IMR-90 (cell line): Measurements from ENCODE around the gene GLMP. TPM values are rescaled to one million over a fixed set of nuclear protein-coding genes. Genes with fewer than 3 reads are reported as not detected.

Source experiments
- ATAC-seq: fragments of 200-7000 bp; cut with Tn5 transposase; 2 replicates; pipeline ENCODE4 v1.9.1; 2020; ENCODE audit warnings: low read depth, mild to moderate bottlenecking, moderate library complexity
- BruUV-seq: library from RNA; stranded (reverse); fragments of 400-500 nt; replicated peaks from 2 replicates; lab custom pipeline; 2021; lab: Mats Ljungman, UMichigan
- CTCF ChIA-PET: fragments of 300-600 bp; formaldehyde crosslinking; extraction: SDS; loops from one replicate; lab custom pipeline; 2021; ENCODE audit warnings: antibody characterized with exemption; lab: Yijun Ruan, JAX
- POLR2A ChIA-PET: fragments of 300-600 bp; sonication (Branson Sonifier 250); formaldehyde crosslinking; loops from one replicate; lab custom pipeline; 2022; ENCODE audit warnings: antibody characterized with exemption; ENCODE audit not compliant: unreplicated experiment; lab: Charles Lee
- DNase-seq: peaks from one replicate; pipeline ENCODE4 v3.0.0; 2013
- H2AFZ ChIP-seq: replicated peaks from 2 replicates; pipeline ENCODE3; 2013; ENCODE audit warnings: low read length, mild to moderate bottlenecking; ENCODE audit not compliant: poor library complexity
- H2AK5ac ChIP-seq: 2 replicates; pipeline ENCODE4 v1.6.1; 2013; ENCODE audit warnings: low read depth, low read length, inconsistent platforms
- H2AK9ac ChIP-seq: replicated peaks from 2 replicates; pipeline ENCODE3; 2013; ENCODE audit warnings: mild to moderate bottlenecking, low read depth, low read length, moderate library complexity; ENCODE audit not compliant: poor library complexity
- H2BK120ac ChIP-seq: 2 replicates; pipeline ENCODE4 v1.6.1; 2013; ENCODE audit warnings: low read depth, low read length, inconsistent platforms
- H2BK15ac ChIP-seq: 3 replicates; pipeline ENCODE4 v1.6.1; 2013; ENCODE audit warnings: low read depth, low read length, inconsistent platforms
- H2BK20ac ChIP-seq: 2 replicates; pipeline ENCODE4 v1.6.1; 2013; ENCODE audit warnings: low read depth, mild to moderate bottlenecking, inconsistent platforms, low read length, moderate library complexity
- H2BK5ac ChIP-seq: 2 replicates; pipeline ENCODE4 v1.6.1; 2013; ENCODE audit warnings: mild to moderate bottlenecking, low read depth, low read length, inconsistent platforms; ENCODE audit not compliant: poor library complexity, severe bottlenecking
- H3K14ac ChIP-seq: replicated peaks from 2 replicates; pipeline ENCODE4 v1.6.1; 2013; ENCODE audit warnings: low read depth, low read length, inconsistent platforms
- H3K18ac ChIP-seq: 2 replicates; pipeline ENCODE4 v1.6.1; 2013; ENCODE audit warnings: low read depth, low read length, control low read depth
- H3K23ac ChIP-seq: 2 replicates; pipeline ENCODE4 v1.6.1; 2013; ENCODE audit warnings: low read depth, low read length, inconsistent platforms
- H3K27ac ChIP-seq: 2 replicates; pipeline ENCODE4 v1.5.1; 2013; ENCODE audit warnings: mild to moderate bottlenecking, control low read depth, low read length; ENCODE audit not compliant: insufficient read depth
- H3K27me3 ChIP-seq: 2 replicates; pipeline ENCODE4 v1.6.1; 2013; ENCODE audit warnings: low read length; ENCODE audit not compliant: control insufficient read depth, insufficient read depth
- H3K36me3 ChIP-seq: 2 replicates; pipeline ENCODE4 v1.6.1; 2013; ENCODE audit warnings: low read length, mixed read lengths; ENCODE audit not compliant: control insufficient read depth, insufficient read depth
- H3K4ac ChIP-seq: 2 replicates; pipeline ENCODE4 v1.6.1; 2013; ENCODE audit warnings: low read depth, low read length, inconsistent platforms
- H3K4me1 ChIP-seq: 2 replicates; pipeline ENCODE4 v1.6.1; 2013; ENCODE audit warnings: low read length, mixed read lengths; ENCODE audit not compliant: control insufficient read depth, insufficient read depth
- H3K4me2 ChIP-seq: 2 replicates; pipeline ENCODE4 v1.6.1; 2013; ENCODE audit warnings: low read depth, mild to moderate bottlenecking, control low read depth, low read length, moderate library complexity
- H3K4me3 ChIP-seq: 2 replicates; pipeline ENCODE4 v1.5.1; 2013; ENCODE audit warnings: low read depth, mild to moderate bottlenecking, control low read depth, low read length, moderate library complexity; ENCODE audit not compliant: insufficient read depth
- H3K56ac ChIP-seq: 2 replicates; pipeline ENCODE4 v1.6.1; 2013; ENCODE audit warnings: low read length, inconsistent platforms; ENCODE audit not compliant: insufficient read depth; ENCODE audit errors: extremely low read depth
- H3K79me1 ChIP-seq, 2 experiments: 2 replicates each; pipeline ENCODE4 v1.6.1; 2013; ENCODE audit warnings: low read length in 2 of 2, inconsistent platforms in 1 of 2, low read depth in 1 of 2
- H3K9ac ChIP-seq: 2 replicates; pipeline ENCODE4 v1.6.1; 2013; ENCODE audit warnings: low read depth, low read length, control low read depth
- H3K9me1 ChIP-seq: 2 replicates; pipeline ENCODE4 v1.6.1; 2013; ENCODE audit warnings: low read length, inconsistent platforms; ENCODE audit not compliant: insufficient read depth
- H3K9me3 ChIP-seq: 2 replicates; pipeline ENCODE4 v1.6.1; 2013; ENCODE audit warnings: low read length; ENCODE audit not compliant: control insufficient read depth, insufficient read depth
- H4K20me1 ChIP-seq: 2 replicates; pipeline ENCODE4 v1.6.1; 2013; ENCODE audit warnings: low read length, inconsistent platforms; ENCODE audit not compliant: insufficient read depth
- H4K5ac ChIP-seq: 2 replicates; pipeline ENCODE4 v1.6.1; 2013; ENCODE audit warnings: mild to moderate bottlenecking, low read depth, low read length, control low read depth
- H4K8ac ChIP-seq, 2 experiments: 2 replicates each; pipeline ENCODE4 v1.6.1; 2013; ENCODE audit warnings: low read depth in 2 of 2, low read length in 2 of 2, control low read depth in 1 of 2, inconsistent platforms in 1 of 2
- H4K91ac ChIP-seq: 2 replicates; pipeline ENCODE4 v1.6.1; 2013; ENCODE audit warnings: low read depth, low read length, inconsistent platforms; ENCODE audit not compliant: insufficient read depth
- BHLHE40 ChIP-seq: fragments of 150-350 bp; IDR thresholded peaks from 2 replicates; pipeline ENCODE4 v1.6.1; 2016; ENCODE audit warnings: mild to moderate bottlenecking, low read depth, low read length
- CHD1 ChIP-seq: IDR thresholded peaks from 2 replicates; pipeline ENCODE4 v1.6.1; 2012; ENCODE audit warnings: low read depth, low read length, improper control_type of control experiment
- MXI1 ChIP-seq: IDR thresholded peaks from 2 replicates; pipeline ENCODE4 v1.6.1; 2012; ENCODE audit warnings: low read depth, mild to moderate bottlenecking, low read length, moderate library complexity, borderline replicate concordance
- NFE2L2 ChIP-seq: fragments of 150-350 bp; IDR thresholded peaks from 2 replicates; pipeline ENCODE4 v1.6.1; 2016; ENCODE audit warnings: low read depth, mild to moderate bottlenecking, low read length
- RAD21 ChIP-seq: IDR thresholded peaks from 2 replicates; pipeline ENCODE4 v1.6.1; 2012; ENCODE audit warnings: low read length, improper control_type of control experiment
- RFX5 ChIP-seq: IDR thresholded peaks from 2 replicates; pipeline ENCODE4 v1.8.0; 2012; ENCODE audit warnings: low read depth, mild to moderate bottlenecking, low read length, moderate library complexity
- WGBS, 2 experiments: methylation state at CpG; one replicate each; pipeline versions ENCODE4 v1.1.5 to v1.1.7; 2013; ENCODE audit warnings: missing lambda C conversion rate in 2 of 2; ENCODE audit not compliant: insufficient read length in 1 of 2; ENCODE audit errors: extremely low coverage in 2 of 2; 5-methylcytosine and 5-hydroxymethylcytosine counted together
- dilution Hi-C: fragments of 300-500 bp; cut with HindIII; formaldehyde crosslinking; loops from one replicate; pipeline ENCODE4 v1.14.3; 2018; ENCODE audit warnings: low sequenced_read_pairs; ENCODE audit not compliant: unreplicated experiment
- in situ Hi-C: fragments of 300-500 bp; cut with MboI; formaldehyde crosslinking; loops from 3 replicates; pipeline ENCODE4 v1.14.3; 2019; ENCODE audit warnings: low sequenced_read_pairs, inconsistent platforms, mixed read lengths
- intact Hi-C: fragments of 100-400 bp; cut with micrococcal nuclease; formaldehyde crosslinking; loops from 2 replicates; pipeline ENCODE4 v1.10.0; 2022
- polyA plus RNA-seq, 3 experiments: library from polyadenylated mRNA; depleted of rRNA; stranded (reverse); fragments of >200 nt; gene quantifications; 2 replicates each; pipeline ENCODE4 v1.2.3, GENCODE V29; 2012; ENCODE audit warnings: low replicate concordance in 1 of 3
- total RNA-seq: library from RNA; depleted of rRNA; stranded (reverse); fragments of >200 nt; gene quantifications from 2 replicates; pipeline ENCODE4 v1.2.3, GENCODE V29; 2012
- TF ChIP-seq, protein P1 (sequence below): fragments of 150-350 bp; IDR thresholded peaks from 2 replicates; pipeline ENCODE4 v1.6.1; 2016; ENCODE audit warnings: low read depth, mild to moderate bottlenecking, low read length, moderate library complexity, borderline replicate concordance
- TF ChIP-seq, protein P2 (sequence below): fragments of 150-350 bp; IDR thresholded peaks from 2 replicates; pipeline ENCODE4 v1.6.1; 2017; ENCODE audit warnings: mild to moderate bottlenecking, antibody characterized with exemption, low read length, low read depth

Gene GLMP
- total and polyA plus RNA-seq, 2 of the 4 experiments (the other 2 are of a cell fraction) = 32.6 to 43.1 TPM

DNA sequence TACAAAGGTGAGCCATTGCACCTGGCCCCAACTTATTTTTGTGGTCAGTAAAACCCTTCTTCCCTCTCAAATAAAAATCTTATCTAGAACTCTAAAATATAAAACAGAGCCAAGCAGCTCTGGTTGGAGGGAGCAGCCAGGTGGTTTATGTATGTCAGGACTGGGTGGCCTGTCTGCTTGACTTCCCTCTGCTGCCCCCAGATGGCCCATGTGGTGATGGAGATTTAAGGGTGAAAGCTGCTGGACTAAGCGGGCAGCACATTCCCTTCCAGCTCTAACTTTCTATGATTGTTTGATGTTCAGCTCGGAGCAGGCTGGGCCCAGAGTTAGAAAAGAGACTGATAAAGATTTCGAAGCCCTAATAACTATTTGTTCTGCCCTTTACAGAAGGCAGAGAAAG is 35.7 kb downstream of the GLMP start:
- H4K20me1 ChIP-seq = peaks cover 24% of the 10 kb centered on the region
- in situ Hi-C loops = no loop called here
- WGBS, 2 experiments = no CpG with 5 or more reads among the region's 3 CpGs
- H2AK5ac ChIP-seq = no peak overlapping the region
- ATAC-seq (no peak), DNase-seq (no peak)
- dilution Hi-C loops = no loop called here
- H3K36me3 ChIP-seq = peaks cover 70% of the 10 kb centered on the region
- no peak overlapping the region for H3K4me2 ChIP-seq
- peaks cover 14 to 31% of the 10 kb centered on the region in 2 experiments for H3K79me1 ChIP-seq
- no peak for TF ChIP-seq RFX5
- TF ChIP-seq CHD1 = no peak
- TF ChIP-seq, protein P1, sequence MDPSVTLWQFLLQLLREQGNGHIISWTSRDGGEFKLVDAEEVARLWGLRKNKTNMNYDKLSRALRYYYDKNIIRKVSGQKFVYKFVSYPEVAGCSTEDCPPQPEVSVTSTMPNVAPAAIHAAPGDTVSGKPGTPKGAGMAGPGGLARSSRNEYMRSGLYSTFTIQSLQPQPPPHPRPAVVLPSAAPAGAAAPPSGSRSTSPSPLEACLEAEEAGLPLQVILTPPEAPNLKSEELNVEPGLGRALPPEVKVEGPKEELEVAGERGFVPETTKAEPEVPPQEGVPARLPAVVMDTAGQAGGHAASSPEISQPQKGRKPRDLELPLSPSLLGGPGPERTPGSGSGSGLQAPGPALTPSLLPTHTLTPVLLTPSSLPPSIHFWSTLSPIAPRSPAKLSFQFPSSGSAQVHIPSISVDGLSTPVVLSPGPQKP = no peak
- no peak for TF ChIP-seq RAD21
- no peak for TF ChIP-seq MXI1
- TF ChIP-seq BHLHE40 = no peak
- no peak for TF ChIP-seq NFE2L2
- TF ChIP-seq, protein P2, sequence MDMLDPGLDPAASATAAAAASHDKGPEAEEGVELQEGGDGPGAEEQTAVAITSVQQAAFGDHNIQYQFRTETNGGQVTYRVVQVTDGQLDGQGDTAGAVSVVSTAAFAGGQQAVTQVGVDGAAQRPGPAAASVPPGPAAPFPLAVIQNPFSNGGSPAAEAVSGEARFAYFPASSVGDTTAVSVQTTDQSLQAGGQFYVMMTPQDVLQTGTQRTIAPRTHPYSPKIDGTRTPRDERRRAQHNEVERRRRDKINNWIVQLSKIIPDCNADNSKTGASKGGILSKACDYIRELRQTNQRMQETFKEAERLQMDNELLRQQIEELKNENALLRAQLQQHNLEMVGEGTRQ = no peak
- no peak overlapping the region for H4K91ac ChIP-seq
- no peak overlapping the region for H3K18ac ChIP-seq
- no peak overlapping the region for H3K14ac ChIP-seq
- POLR2A ChIA-PET = interaction anchor here (0.5 kb wide), 1 partner anchor 252 kb away, joined by 6 read pairs; no protein-coding TSS in a partner anchor
- CTCF ChIA-PET = interaction anchor here (1.1 kb wide), 1 partner anchor 26 kb away, joined by 6 read pairs; no protein-coding TSS in a partner anchor
- H2BK120ac ChIP-seq = no peak overlapping the region
- H3K4ac ChIP-seq = no peak overlapping the region
- no peak overlapping the region for H3K4me3 ChIP-seq
- no peak overlapping the region for H2BK15ac ChIP-seq
- H3K9ac ChIP-seq = no peak overlapping the region
- no TSS peak for BruUV-seq
- H3K27me3 ChIP-seq = no peaks in the 10 kb centered on the region
- intact Hi-C loops = no loop called here
- H2BK20ac ChIP-seq = no peak overlapping the region
- no peaks in the 10 kb centered on the region for H3K9me3 ChIP-seq
- peaks cover 9% of the 10 kb centered on the region for H3K4me1 ChIP-seq
- no peak overlapping the region for H3K27ac ChIP-seq
- H2AK9ac ChIP-seq = no peak overlapping the region
- H2BK5ac ChIP-seq = no peak overlapping the region
- H2AFZ ChIP-seq = no peak overlapping the region
- H3K9me1 ChIP-seq = peaks cover 9% of the 10 kb centered on the region; the same call in 1 of the 2 replicates
- H3K56ac ChIP-seq = no peak overlapping the region
- no peak overlapping the region for H4K8ac ChIP-seq
- H3K23ac ChIP-seq = no peak overlapping the region
- H4K5ac ChIP-seq = no peak overlapping the region
